Lung (tissue), 12 donors: ENCODE data around the gene GUCY2F. TPM values are rescaled to one million over a fixed set of nuclear protein-coding genes. Genes with fewer than 3 reads are reported as not detected.

Experiments used
- ATAC-seq: fragments of 200-7000 bp; cut with Tn5 transposase; one replicate; pipeline ENCODE4 v1.9.1; 2020; ENCODE audit warnings: moderate number of reproducible peaks; ENCODE audit not compliant: insufficient read depth, low FRiP score
- DNase-seq, 3 donors: peaks; one replicate each; pipeline ENCODE4 v3.0.0-alpha.2; 2013 to 2017
- H3K27ac ChIP-seq, 2 donors: one replicate each; pipeline ENCODE4 v1.5.1; 2013; ENCODE audit warnings: mild to moderate bottlenecking in 2 of 2, moderate library complexity in 2 of 2, control low read depth in 1 of 2, inconsistent platforms in 1 of 2, low read depth in 1 of 2, low read length in 1 of 2
- H3K27me3 ChIP-seq, 3 donors: one replicate each; pipeline ENCODE4 v1.5.1; 2013; ENCODE audit warnings: low read length in 2 of 3; ENCODE audit not compliant: control insufficient read depth in 3 of 3, insufficient read depth in 3 of 3
- H3K36me3 ChIP-seq, 4 donors: one replicate each; pipeline ENCODE4 v1.5.1; 2013; ENCODE audit warnings: low read length in 4 of 4, mild to moderate bottlenecking in 1 of 4, moderate library complexity in 1 of 4; ENCODE audit not compliant: control insufficient read depth in 4 of 4, insufficient read depth in 4 of 4
- H3K4me1 ChIP-seq, 5 donors: one replicate each; pipeline ENCODE4 v1.5.1; 2013; ENCODE audit warnings: low read length in 5 of 5, mild to moderate bottlenecking in 2 of 5, moderate library complexity in 1 of 5; ENCODE audit not compliant: control insufficient read depth in 5 of 5, insufficient read depth in 5 of 5
- H3K4me3 ChIP-seq: one replicate; pipeline ENCODE4 v1.5.1; 2013; ENCODE audit warnings: mild to moderate bottlenecking, control low read depth, moderate library complexity
- H3K9ac ChIP-seq, 2 donors: one replicate each; pipeline ENCODE4 v1.5.1; 2013; ENCODE audit warnings: low read length in 2 of 2, control low read depth in 1 of 2; ENCODE audit not compliant: insufficient read depth in 1 of 2
- H3K9me3 ChIP-seq, 4 donors: one replicate each; pipeline ENCODE4 v1.5.1; 2013; ENCODE audit warnings: low read length in 3 of 4, mild to moderate bottlenecking in 1 of 4, moderate library complexity in 1 of 4; ENCODE audit not compliant: control insufficient read depth in 4 of 4, insufficient read depth in 3 of 4
- CTCF ChIP-seq: IDR thresholded peaks from 2 replicates; pipeline ENCODE4 v1.5.1; 2012; ENCODE audit warnings: mild to moderate bottlenecking; ENCODE audit errors: control extremely low read depth, extremely low read depth
- WGBS, 2 donors: extraction: QIAGEN DNeasy Blood & Tissue Kit; methylation state at CpG; one replicate each; pipeline ENCODE4 v1.1.7; 2013; 5-methylcytosine and 5-hydroxymethylcytosine counted together
- polyA plus RNA-seq, 2 donors: library from polyadenylated mRNA; stranded (reverse); fragments of 200-250 nt; gene quantifications; one replicate each; pipeline ENCODE4 v1.2.1, GENCODE V29; 2013
- total RNA-seq, 2 donors: library from RNA; depleted of rRNA in 1 of 2; stranded (reverse); fragments of >200 nt in 1 of 2; gene quantifications; one replicate each; pipeline ENCODE4 v1.2.1, GENCODE V29; 2014 to 2021
- donor health status: control.
- donor health status: control.
- donor health status: Bipolar disorder and iron deficiency.
- donor health status: healthy.
- donor health status: DM: yes; HTN: yes; CAD: no.

The GUCY2F gene
- total and polyA plus RNA-seq, 4 donors = 0.03 TPM; not detected in 3

GRCh38 chrX:109475174-109475891 lies 6.6 kb downstream of the GUCY2F start:
- ATAC-seq = peak; percentile 71
- DNase-seq = peak; percentile 39 to 70 (median 53)
- no peak overlapping the region for H3K9ac ChIP-seq
- no peak overlapping the region for H3K27ac ChIP-seq
- H3K27me3 ChIP-seq = peaks cover 0 to 55% (median 26%) of the 10 kb centered on the region in 3 donors
- no peaks in the 10 kb centered on the region for H3K9me3 ChIP-seq
- WGBS, 2 donors = 7 to 20% methylated on average over 22 to 23 of the region's 23 CpGs
- TF ChIP-seq CTCF = peak; percentile 9
- no peak overlapping the region for H3K4me3 ChIP-seq
- H3K36me3 ChIP-seq = no peaks in the 10 kb centered on the region
- H3K4me1 ChIP-seq = no peaks in the 10 kb centered on the region

- Histone ChIP-seq H3K4me1 (no peaks in the 10 kb centered on the region), H3K4me3 (no peak overlapping the region), H3K36me3 (no peaks in the 10 kb centered on the region), H3K9me3 (no peaks in the 10 kb centered on the region), H3K27ac (no peak overlapping the region), H3K27me3 (peaks cover 2 to 47% (median 27%) of the 10 kb centered on the region in 3 donors), H3K9ac (no peak overlapping the region)
- DNase-seq (peak in 2 of 3 donors; percentile 2 to 18), ATAC-seq (no peak)
- WGBS, 2 donors = 41 to 54% methylated on average over 7 of the region's 7 CpGs
- no peak for TF ChIP-seq CTCF
Measured at GRCh38 chrX:109472939-109473735, 8.7 kb downstream of the GUCY2F start.

- no peak overlapping the region for H3K4me3 ChIP-seq
- H3K9ac ChIP-seq = no peak overlapping the region
- DNase-seq (no peak), ATAC-seq (no peak)
- no peaks in the 10 kb centered on the region for H3K4me1 ChIP-seq
- no peaks in the 10 kb centered on the region for H3K36me3 ChIP-seq
- no peak for TF ChIP-seq CTCF
- H3K9me3 ChIP-seq = peaks cover 0 to 3% (median 0%) of the 10 kb centered on the region in 4 donors
- no peak overlapping the region for H3K27ac ChIP-seq
- peaks cover 0 to 36% (median 17%) of the 10 kb centered on the region in 3 donors for H3K27me3 ChIP-seq
Measured at GRCh38 chrX:109464231-109464630, 17.7 kb downstream of the GUCY2F start.
